ENCODE measurements around the gene GNG14. TPM values are rescaled to one million over a fixed set of nuclear protein-coding genes. Genes with fewer than 3 reads are reported as not detected.

Gene GNG14
- total and polyA plus RNA-seq, 2 of the 13 experiments (the other 11 are each of a cell fraction or from before 2014, with no cell fraction given): not detected

- TF ChIP-seq ZBTB26 (CRISPR knock-in tag; IDR thresholded peaks at IDR 0.05; ENCODE audit: borderline replicate concordance) (peak; percentile 40; the same call in 1 of the 2 replicates), SALL1 (CRISPR knock-in tag; IDR thresholded peaks at IDR 0.05) (no peak; the same call in none of the 2 replicates), MLX (CRISPR knock-in tag; IDR thresholded peaks at IDR 0.05) (no peak), MEF2D (CRISPR knock-in tag; IDR thresholded peaks at IDR 0.05) (peak; percentile 59; the same call in 1 of the 2 replicates), ZNF296 (CRISPR knock-in tag; conservative IDR thresholded peaks at IDR 0.05) (0 out of 2 replicates have a peak, but pooled peaks have one; percentile 74), ZNF232 (CRISPR knock-in tag; IDR thresholded peaks at IDR 0.05; ENCODE audit: borderline replicate concordance) (peak; percentile 69; the same call in 1 of the 2 replicates), MED1 (CRISPR knock-in tag; IDR thresholded peaks at IDR 0.05) (no peak), TRIM24 (CRISPR knock-in tag; IDR thresholded peaks at IDR 0.05) (no peak), MAFF (IDR thresholded peaks at IDR 0.05; ENCODE audit: low read depth, low read length) (0 out of 2 replicates have a peak, but pooled peaks have one; percentile 3), GLI4 (CRISPR knock-in tag; IDR thresholded peaks at IDR 0.05; ENCODE audit: borderline replicate concordance) (no peak), ZNF737 (CRISPR knock-in tag; IDR thresholded peaks at IDR 0.05; ENCODE audit: borderline replicate concordance) (peak; percentile 84; the same call in 1 of the 2 replicates), PHF20 (CRISPR knock-in tag; IDR thresholded peaks at IDR 0.05) (peak; percentile 91), ATM (IDR thresholded peaks at IDR 0.05; ENCODE audit: borderline replicate concordance) (no peak), ZFYVE20 (CRISPR knock-in tag; IDR thresholded peaks at IDR 0.05; ENCODE audit: borderline replicate concordance, low read depth) (no peak), STAT5B (CRISPR knock-in tag; IDR thresholded peaks at IDR 0.05) (0 out of 2 replicates have a peak, but pooled peaks have one; percentile 48), ISX (CRISPR knock-in tag; conservative IDR thresholded peaks at IDR 0.05) (no peak; the same call in 1 of the 2 replicates), E2F2 (CRISPR knock-in tag; IDR thresholded peaks at IDR 0.05; ENCODE audit: borderline replicate concordance) (no peak)
- TF ChIP-seq, protein P1, sequence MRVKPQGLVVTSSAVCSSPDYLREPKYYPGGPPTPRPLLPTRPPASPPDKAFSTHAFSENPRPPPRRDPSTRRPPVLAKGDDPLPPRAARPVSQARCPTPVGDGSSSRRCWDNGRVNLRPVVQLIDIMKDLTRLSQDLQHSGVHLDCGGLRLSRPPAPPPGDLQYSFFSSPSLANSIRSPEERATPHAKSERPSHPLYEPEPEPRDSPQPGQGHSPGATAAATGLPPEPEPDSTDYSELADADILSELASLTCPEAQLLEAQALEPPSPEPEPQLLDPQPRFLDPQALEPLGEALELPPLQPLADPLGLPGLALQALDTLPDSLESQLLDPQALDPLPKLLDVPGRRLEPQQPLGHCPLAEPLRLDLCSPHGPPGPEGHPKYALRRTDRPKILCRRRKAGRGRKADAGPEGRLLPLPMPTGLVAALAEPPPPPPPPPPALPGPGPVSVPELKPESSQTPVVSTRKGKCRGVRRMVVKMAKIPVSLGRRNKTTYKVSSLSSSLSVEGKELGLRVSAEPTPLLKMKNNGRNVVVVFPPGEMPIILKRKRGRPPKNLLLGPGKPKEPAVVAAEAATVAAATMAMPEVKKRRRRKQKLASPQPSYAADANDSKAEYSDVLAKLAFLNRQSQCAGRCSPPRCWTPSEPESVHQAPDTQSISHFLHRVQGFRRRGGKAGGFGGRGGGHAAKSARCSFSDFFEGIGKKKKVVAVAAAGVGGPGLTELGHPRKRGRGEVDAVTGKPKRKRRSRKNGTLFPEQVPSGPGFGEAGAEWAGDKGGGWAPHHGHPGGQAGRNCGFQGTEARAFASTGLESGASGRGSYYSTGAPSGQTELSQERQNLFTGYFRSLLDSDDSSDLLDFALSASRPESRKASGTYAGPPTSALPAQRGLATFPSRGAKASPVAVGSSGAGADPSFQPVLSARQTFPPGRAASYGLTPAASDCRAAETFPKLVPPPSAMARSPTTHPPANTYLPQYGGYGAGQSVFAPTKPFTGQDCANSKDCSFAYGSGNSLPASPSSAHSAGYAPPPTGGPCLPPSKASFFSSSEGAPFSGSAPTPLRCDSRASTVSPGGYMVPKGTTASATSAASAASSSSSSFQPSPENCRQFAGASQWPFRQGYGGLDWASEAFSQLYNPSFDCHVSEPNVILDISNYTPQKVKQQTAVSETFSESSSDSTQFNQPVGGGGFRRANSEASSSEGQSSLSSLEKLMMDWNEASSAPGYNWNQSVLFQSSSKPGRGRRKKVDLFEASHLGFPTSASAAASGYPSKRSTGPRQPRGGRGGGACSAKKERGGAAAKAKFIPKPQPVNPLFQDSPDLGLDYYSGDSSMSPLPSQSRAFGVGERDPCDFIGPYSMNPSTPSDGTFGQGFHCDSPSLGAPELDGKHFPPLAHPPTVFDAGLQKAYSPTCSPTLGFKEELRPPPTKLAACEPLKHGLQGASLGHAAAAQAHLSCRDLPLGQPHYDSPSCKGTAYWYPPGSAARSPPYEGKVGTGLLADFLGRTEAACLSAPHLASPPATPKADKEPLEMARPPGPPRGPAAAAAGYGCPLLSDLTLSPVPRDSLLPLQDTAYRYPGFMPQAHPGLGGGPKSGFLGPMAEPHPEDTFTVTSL (CRISPR knock-in tag; IDR thresholded peaks at IDR 0.05; ENCODE audit: borderline replicate concordance): peak; percentile 28; the same call in 1 of the 2 replicates
Observed at GRCh38 chr19:12681074-12681987, 6.5 kb upstream of the GNG14 start, which contains the start of gene DHPS (continued).
